GM10266 (cell line): Measurements from ENCODE around the gene ZDHHC22.
"Not testable (repeated sequence)": the region's sequence is repeated elsewhere in the genome, so short reads cannot be mapped to it uniquely, and the experiment has no call there.

Experiments
- DNase-seq: peaks from one replicate; pipeline ENCODE4 v3.0.0; 2012; ENCODE audit errors: extremely low spot score
- CTCF ChIP-seq: IDR thresholded peaks from 2 replicates; pipeline ENCODE4 v1.5.1; 2012; ENCODE audit warnings: mild to moderate bottlenecking, low read depth; ENCODE audit not compliant: control insufficient read depth, insufficient read depth; ENCODE audit errors: missing control alignments

Gene ZDHHC22

GRCh38 chr14:77184396-77185092 is 43.0 kb upstream of the ZDHHC22 start:
- DNase-seq: no peak
- TF ChIP-seq CTCF: no peak

GRCh38 chr14:77183896-77184295 is 42.3 kb upstream of the ZDHHC22 start:
- DNase-seq: no peak
- TF ChIP-seq CTCF: no peak

GRCh38 chr14:77181603-77182437 is 40.2 kb upstream of the ZDHHC22 start, which contains the start of gene TMEM63C:
TMEM63C (plus strand) TSS chr14:77181798; CDS start chr14:77218814, 37,016 bp downstream.
- DNase-seq: peak; percentile 55
- no peak for TF ChIP-seq CTCF

- no peak for DNase-seq
- no peak for TF ChIP-seq CTCF
Measured at GRCh38 chr14:77180726-77181602, 39.4 kb upstream of the ZDHHC22 start.

GRCh38 chr14:77178656-77179055 is 37.1 kb upstream of the ZDHHC22 start:
- DNase-seq: no peak
- TF ChIP-seq CTCF: no peak

GRCh38 chr14:77177702-77178101 is 36.1 kb upstream of the ZDHHC22 start:
- no peak for TF ChIP-seq CTCF
- no peak for DNase-seq

GRCh38 chr14:77175843-77176242 is 34.3 kb upstream of the ZDHHC22 start:
- DNase-seq: no peak
- TF ChIP-seq CTCF: no peak

GRCh38 chr14:77173911-77174617 is 32.5 kb upstream of the ZDHHC22 start:
- not testable (repeated sequence) for DNase-seq
